ENCODE results near the gene RAMP2. TPM values are rescaled to one million over a fixed set of nuclear protein-coding genes. Genes with fewer than 3 reads are reported as not detected.

RAMP2 gene
- total and polyA plus RNA-seq, 2 of the 13 experiments (the other 11 are each of a cell fraction or from before 2014, with no cell fraction given) = 1.4 to 5.2 TPM

DNA sequence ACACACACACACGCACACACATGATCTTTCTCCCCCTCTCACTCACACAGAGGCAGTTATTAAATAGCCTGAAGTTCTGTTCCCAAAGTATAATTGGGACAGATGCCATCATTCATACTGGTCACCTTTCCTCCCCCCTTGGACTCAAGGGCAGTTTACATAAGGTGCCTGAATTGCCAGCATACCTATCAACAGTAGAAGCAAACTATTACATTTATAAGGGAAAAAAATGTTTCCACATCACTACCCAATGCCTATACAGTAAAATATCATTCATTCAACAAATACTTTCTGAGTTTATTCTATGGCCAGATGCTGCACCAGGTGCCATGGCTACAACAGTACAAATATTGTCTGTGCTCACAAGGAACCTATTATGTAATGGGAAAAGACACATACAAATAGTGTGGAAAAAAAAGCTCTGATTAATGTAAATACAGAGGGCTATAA, 43.9 kb downstream of the RAMP2 start (continued):
- TF ChIP-seq SOX13 (IDR thresholded peaks at IDR 0.05) (no peak), SOX13 (CRISPR knock-in tag; conservative IDR thresholded peaks at IDR 0.05 in 1 of 2, IDR thresholded peaks at IDR 0.05 in 1 of 2) (peak in 1 of 2 experiments; percentile 22; a peak in 1 of 4 replicates), TRIM22 (IDR thresholded peaks at IDR 0.05) (no peak), RAD51 (IDR thresholded peaks at IDR 0.05; ENCODE audit: borderline replicate concordance) (no peak), SMYD3 (CRISPR knock-in tag; IDR thresholded peaks at IDR 0.05) (0 out of 2 replicates have a peak, but pooled peaks have one; percentile 31), TARDBP (CRISPR knock-in tag; IDR thresholded peaks at IDR 0.05) (0 out of 2 replicates have a peak, but pooled peaks have one; percentile 48), ZNF615 (CRISPR knock-in tag; IDR thresholded peaks at IDR 0.05; ENCODE audit: borderline replicate concordance) (no peak), POGZ (CRISPR knock-in tag; IDR thresholded peaks at IDR 0.05) (no peak), TBP (CRISPR knock-in tag; IDR thresholded peaks at IDR 0.05) (no peak), ARNTL (CRISPR knock-in tag; IDR thresholded peaks at IDR 0.05) (no peak), ZNF44 (CRISPR knock-in tag; IDR thresholded peaks at IDR 0.05) (no peak), ZNF513 (CRISPR knock-in tag; conservative IDR thresholded peaks at IDR 0.05) (no peak), EP300 (IDR thresholded peaks at IDR 0.05; ENCODE audit: low read depth in 2 of 2, low read length in 2 of 2) (0 out of 4 replicates have a peak, but pooled peaks of 1 of the 2 experiments have one; percentile 6), EP300 (CRISPR knock-in tag; IDR thresholded peaks at IDR 0.05; ENCODE audit: borderline replicate concordance) (peak; percentile 12; the same call in 1 of the 2 replicates), ATF7 (IDR thresholded peaks at IDR 0.05) (no peak), ATF7 (CRISPR knock-in tag; IDR thresholded peaks at IDR 0.05) (no peak), KDM3A (CRISPR knock-in tag; IDR thresholded peaks at IDR 0.05; ENCODE audit: low read depth) (no peak), TBL1XR1 (IDR thresholded peaks at IDR 0.05; ENCODE audit: borderline replicate concordance, low read length, partially characterized antibody) (peak; percentile 62)
- TF ChIP-seq, protein P1, sequence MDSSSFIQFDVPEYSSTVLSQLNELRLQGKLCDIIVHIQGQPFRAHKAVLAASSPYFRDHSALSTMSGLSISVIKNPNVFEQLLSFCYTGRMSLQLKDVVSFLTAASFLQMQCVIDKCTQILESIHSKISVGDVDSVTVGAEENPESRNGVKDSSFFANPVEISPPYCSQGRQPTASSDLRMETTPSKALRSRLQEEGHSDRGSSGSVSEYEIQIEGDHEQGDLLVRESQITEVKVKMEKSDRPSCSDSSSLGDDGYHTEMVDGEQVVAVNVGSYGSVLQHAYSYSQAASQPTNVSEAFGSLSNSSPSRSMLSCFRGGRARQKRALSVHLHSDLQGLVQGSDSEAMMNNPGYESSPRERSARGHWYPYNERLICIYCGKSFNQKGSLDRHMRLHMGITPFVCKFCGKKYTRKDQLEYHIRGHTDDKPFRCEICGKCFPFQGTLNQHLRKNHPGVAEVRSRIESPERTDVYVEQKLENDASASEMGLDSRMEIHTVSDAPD (CRISPR knock-in tag; IDR thresholded peaks at IDR 0.05) = 0 out of 2 replicates have a peak, but pooled peaks have one; percentile 46
